ENCODE results near the gene CA7.
"Not testable (repeated sequence)": the region's sequence is repeated elsewhere in the genome, so short reads cannot be mapped to it uniquely, and the experiment has no call there.

CA7 gene

DNA sequence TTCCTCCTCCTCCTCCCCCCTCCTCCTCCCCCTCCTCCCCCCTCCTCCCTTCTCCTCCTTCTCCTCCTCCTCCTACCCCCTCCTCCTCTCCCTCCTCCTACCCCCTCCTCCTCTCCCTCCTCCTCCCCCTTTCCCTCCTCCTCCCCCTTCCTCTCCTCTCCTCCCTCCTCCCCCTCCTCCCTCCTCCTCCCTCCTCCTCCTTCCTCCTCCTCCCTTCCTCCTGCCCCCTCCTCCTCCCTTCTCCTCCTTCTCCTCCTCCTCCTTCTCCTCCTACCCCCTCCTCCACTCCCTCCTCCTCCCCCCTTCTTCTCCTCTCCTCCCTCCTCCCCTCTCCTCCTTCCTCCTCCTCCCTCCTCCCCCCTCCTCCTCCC lies 29.5 kb downstream of the CA7 start:
- DNase-seq (ENCODE audit: low spot score): no peak

DNA sequence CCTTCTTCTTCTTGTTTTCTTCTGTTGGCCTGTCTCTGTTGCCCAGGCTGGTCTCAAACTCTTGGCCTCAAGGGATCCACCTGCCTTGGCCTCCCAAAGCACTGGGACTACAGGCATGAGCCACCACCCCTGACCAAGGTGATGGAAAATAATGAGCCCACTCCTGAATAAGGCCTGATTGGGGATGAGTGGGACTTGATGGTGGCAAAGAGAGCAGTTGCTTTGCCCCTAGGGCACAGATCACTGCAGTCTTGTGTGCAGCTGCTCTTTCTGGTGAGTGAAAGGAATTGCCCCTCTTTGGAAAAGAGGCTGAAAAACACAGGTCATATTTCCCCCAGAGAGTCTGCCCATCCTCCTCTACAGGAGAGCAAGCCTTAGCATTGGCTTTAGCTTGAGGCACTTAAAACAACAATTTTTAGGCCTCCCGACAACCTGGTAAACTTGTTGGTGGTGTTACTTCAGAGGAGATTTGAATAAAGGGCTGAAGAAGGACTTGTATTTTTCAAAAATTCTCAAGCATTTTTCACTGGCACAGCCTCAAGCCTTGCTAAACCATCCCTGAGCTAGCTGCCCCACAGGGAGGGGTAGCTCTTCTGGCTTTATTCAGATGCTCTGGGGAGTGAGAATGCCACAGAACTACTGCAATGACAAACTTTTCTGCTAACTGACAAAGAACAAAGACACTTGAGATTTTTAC lies 30.0 kb downstream of the CA7 start:
- no peak for DNase-seq (ENCODE audit: low spot score)

GRCh38 chr16:66878067-66878466 lies 33.9 kb downstream of the CA7 start:
- no peak for DNase-seq (ENCODE audit: low spot score)

GRCh38 chr16:66880288-66881013 lies 36.2 kb downstream of the CA7 start, which contains the start of gene PDP2:
Gene PDP2 (plus strand): TSS chr16:66880515. CDS start chr16:66884285, 3,770 bp downstream.
- DNase-seq (ENCODE audit: low spot score): peak; percentile 95

DNA sequence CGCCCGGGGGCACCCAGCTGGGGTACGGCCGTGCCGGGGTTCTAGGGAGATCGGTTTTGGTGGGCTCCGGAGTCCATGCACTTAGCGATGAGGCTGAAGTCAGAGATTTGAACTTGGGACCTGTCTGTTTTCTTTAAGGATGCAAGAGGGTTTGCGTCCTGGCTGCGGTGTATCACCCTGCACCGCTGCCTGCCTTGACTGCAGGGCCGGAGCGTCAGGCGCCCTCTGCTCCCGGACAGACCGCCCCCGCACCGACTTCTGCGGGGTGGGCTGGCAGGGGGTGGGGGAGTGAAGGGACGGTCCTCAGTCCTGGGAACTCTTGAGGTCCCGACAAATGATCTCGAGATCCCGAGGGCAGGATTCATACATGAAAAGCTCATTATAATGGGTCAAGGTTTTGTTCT lies 36.8 kb downstream of the CA7 start:
- DNase-seq (ENCODE audit: low spot score): no peak

GRCh38 chr16:66881560-66881959 lies 37.3 kb downstream of the CA7 start:
- DNase-seq (ENCODE audit: low spot score): no peak

DNA sequence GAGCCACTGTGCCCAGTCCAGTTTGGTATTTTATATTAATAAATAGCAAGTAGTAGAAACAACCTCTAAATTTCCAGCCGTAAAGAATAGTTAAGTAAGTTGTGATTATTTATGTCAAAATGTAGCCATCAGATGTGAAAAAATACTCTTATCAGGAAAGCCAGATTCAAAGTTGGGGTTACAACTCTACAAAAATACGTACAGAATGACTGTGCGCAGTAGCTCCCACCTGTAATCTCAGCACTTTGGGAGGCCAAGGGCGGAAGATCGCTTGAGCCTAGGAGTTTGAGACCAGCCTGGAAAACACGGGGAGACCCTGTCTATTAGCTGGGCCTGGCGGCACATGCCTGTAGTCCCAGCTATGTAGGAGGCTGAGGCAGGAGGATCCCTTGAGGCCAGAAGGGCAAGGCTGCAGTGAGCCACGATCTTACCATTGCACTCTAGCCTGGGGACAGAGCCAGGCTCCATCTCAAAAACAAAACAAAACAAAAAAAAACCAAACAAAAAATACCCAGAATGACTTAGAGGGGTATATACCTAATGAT lies 37.8 kb downstream of the CA7 start:
- DNase-seq (ENCODE audit: low spot score): no peak

- no peak for DNase-seq (ENCODE audit: low spot score)
Measured at GRCh38 chr16:66882702-66883101, 38.5 kb downstream of the CA7 start.

GRCh38 chr16:66885491-66885890 lies 41.3 kb downstream of the CA7 start:
- no peak for DNase-seq (ENCODE audit: low spot score)

GRCh38 chr16:66886321-66886720 lies 42.1 kb downstream of the CA7 start:
- no peak for DNase-seq (ENCODE audit: low spot score)

DNA sequence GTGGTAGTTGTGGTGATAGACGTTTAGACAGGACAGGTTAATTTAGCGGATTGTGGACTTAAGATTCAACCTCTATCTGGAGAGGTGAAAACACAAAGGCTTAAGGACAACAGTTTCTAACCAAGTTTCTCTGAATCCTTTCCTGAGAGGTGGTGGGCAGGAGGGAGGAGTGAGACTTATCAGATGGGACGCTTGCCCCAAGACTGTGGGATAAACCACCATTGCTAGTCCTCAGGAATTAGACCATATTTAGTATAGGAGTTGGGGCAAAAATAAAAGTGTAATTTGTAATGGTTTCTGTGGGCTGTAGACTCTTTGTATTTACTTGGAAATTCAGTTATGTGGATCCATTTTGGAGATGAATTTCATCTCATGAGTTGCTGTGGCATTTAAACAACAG lies 42.7 kb downstream of the CA7 start:
- no peak for DNase-seq (ENCODE audit: low spot score)

GRCh38 chr16:66888647-66889615 lies 44.7 kb downstream of the CA7 start:
- no peak for DNase-seq (ENCODE audit: low spot score)

DNA sequence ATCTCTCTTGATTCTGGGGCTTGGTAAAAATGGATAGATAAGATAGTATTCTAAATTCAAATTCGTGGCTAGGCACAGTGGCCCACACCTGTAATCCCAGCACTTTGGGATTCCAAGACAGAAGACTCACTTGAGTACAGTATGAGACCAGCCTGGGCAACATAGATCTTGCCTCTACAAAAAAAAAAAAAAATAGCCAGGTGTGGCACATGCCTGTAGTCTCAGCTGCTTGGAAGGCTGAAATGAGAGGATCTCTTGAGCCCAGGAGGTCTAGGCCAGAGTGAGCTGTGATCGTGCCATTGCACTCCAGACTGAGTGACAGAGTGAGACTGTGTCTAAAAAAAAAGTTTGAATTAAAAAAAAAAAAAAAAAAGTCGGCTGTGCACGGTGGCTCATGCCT lies 45.4 kb downstream of the CA7 start:
- DNase-seq (ENCODE audit: low spot score): no peak

DNA sequence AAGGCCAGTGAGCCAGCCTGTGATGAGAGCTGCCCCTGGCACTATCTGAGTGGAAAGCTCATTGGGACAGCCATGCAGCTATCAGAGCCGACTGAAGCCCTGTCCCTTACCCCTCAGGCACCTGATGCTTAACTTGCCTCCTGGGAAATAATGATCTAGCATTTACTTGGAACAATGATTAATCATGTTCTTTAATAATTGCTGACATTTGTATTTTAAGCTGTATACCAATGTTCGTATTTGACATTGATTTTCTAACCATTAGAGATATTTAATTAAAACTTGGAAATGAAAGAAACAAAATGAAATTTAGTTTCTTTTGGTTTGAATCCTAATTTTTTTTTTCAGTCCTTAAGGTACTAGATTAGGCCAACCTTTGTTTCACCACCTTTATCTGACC lies 46.6 kb downstream of the CA7 start:
- DNase-seq (ENCODE audit: low spot score): no peak

- DNase-seq (ENCODE audit: low spot score): no peak
Measured at GRCh38 chr16:66891360-66891759, 47.1 kb downstream of the CA7 start.

GRCh38 chr16:66891797-66892196 lies 47.6 kb downstream of the CA7 start:
- no peak for DNase-seq (ENCODE audit: low spot score)

DNA sequence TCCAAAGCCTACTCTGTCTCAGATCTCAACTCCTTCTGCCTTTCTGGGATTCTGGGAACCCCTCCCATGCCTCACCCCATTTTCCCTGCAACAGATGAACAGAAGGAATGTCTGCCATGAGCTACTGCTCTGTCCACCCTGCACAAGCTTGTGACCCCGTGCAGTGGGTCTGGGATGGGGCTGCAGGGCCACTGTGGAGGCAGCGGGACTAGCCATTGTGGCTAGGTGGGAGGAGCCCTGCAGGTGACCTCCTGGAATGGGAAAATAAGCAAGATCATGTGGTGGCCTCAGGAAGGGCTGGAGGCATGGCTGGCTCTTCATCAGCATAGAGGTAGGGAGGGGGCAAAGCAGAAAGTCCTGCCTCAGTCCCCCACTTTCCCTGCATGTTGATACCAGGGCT lies 49.8 kb downstream of the CA7 start:
- DNase-seq (ENCODE audit: low spot score): no peak

- DNase-seq (ENCODE audit: low spot score): peak; percentile 65
Measured at GRCh38 chr16:66894948-66895688, 50.9 kb downstream of the CA7 start.

DNA sequence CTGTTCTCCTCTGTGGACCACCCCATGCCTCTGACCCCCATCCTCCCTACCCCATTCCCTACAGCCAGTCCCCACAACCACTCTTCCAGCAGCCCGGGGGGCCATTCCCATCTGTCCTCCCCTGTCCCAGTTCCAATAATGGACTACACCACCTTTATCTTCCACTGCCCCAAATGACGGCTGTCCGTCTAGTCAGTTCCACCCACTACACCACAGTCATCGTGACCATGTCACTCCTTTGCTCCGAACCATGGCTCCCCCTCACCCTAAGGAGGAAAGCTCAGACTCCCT lies 51.4 kb downstream of the CA7 start:
- DNase-seq (ENCODE audit: low spot score): no peak

- peak; percentile 2 for DNase-seq (ENCODE audit: low spot score)
Measured at GRCh38 chr16:66895999-66896398, 51.8 kb downstream of the CA7 start.

DNA sequence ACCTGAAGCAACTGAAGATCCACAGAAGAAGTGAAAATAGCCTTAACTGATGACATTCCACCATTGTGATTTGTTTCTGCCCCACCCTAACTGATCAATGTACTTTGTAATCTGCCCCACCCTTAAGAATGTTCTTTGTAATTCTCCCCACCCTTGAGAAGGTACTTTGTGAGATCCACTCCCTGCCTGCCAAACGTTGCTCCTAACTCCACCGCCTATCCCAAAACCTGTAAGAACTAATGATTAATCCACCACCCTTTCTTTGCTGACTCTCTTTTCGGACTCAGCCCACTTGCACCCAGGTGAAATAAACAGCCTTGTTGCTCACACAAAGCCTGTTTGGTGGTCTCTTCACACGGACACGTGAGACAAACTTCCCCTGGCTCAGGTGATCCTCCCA lies 52.5 kb downstream of the CA7 start:
- DNase-seq (ENCODE audit: low spot score): not testable (repeated sequence)

DNA sequence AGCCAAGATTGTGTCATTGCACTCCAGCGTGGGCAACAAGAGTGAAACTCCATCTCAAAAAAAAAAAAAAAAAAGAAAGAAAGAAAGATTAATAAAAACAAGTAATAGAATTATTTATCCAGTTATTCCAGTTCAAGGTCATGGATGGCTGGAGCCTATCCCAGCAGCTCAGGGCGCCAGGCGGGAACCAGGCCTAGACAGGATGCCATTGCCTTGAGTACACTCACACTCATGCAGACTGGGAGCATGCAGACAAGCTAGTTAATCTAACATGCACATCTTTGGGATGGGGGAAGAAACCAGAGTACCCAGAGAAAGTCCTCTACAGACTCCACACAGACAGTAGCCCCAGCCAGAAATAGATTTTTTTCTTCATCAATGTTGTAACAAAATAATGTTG lies 54.0 kb downstream of the CA7 start:
- peak; percentile 65 for DNase-seq (ENCODE audit: low spot score)

All from hepatic stellate cell (primary cell).